ENCODE measurements around the gene FAAP20. TPM values are rescaled to one million over a fixed set of nuclear protein-coding genes. Genes with fewer than 3 reads are reported as not detected.

FAAP20 gene
- total and polyA plus RNA-seq, 2 experiments from 2014 or later = 79.1 to 167 TPM

DNA sequence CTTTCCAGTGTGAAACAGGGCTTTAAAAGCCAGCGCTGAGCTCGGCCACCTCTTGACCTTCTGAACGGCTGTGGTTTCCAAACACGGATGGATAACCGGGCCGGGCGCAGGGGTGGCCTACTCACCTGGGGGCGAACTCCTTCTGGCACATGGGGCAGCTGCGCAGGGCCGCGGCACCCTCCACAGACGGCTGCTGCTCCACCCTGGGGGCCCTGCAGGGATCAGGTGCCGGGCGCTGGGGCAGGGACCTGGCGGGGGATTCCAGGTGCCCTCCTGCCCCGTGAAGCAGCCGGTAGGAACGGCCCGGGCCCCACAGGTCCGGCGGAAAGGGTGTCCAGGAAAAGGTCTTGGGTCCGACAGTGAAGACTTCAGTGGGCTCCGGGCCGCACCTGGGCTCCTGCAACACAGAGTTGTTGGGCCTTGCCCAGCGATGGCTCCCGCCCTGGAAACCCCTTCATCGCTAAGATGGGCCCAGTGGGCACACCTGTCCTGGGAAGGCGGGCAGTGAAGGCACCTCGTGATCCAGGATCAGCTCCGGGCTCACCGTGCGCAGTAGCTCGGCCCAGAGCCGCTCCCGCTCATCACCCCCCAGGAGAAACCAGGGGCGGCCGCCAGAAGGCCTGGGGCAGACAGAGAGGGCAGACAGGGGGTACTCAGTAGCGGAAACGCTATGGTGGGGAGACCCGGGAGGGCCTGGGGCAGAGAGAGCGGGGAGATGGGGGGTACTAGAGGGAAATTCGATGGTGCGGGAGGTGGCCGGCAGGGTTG is 874 bp downstream of the FAAP20 start:
- Histone ChIP-seq H2AFZ (no peak overlapping the region), H3K27me3 (ENCODE audit: insufficient read depth) (no peaks in the 10 kb centered on the region), H3K9me2 (ENCODE audit: insufficient read depth) (no peaks in the 10 kb centered on the region), H3K4me1 (ENCODE audit: insufficient read depth) (peaks cover 12% of the 10 kb centered on the region; the same call in 1 of the 2 replicates), H3F3A (replicated peaks; ENCODE audit: low read depth) (peaks cover 9% of the 10 kb centered on the region), H3K4me2 (peak overlapping the region; percentile 88), H3K36me3 (ENCODE audit: insufficient read depth) (no peaks in the 10 kb centered on the region), H3K79me2 (replicated peaks; ENCODE audit: insufficient read depth) (peaks cover 19% of the 10 kb centered on the region), H3K27ac (ENCODE audit: low read depth) (0 out of 2 replicates have a peak overlapping the region, but pooled peaks have one; percentile 9), H3K4me3 (peak overlapping the region; percentile 70), H4K20me1 (replicated peaks; ENCODE audit: insufficient read depth) (no peaks in the 10 kb centered on the region; the same call in 1 of the 2 replicates)
- ATAC-seq = no peak; the same call in 2 of the 3 replicates
- H3K27ac Mint-ChIP-seq = no peak overlapping the region
- no peaks in the 10 kb centered on the region; the same call in 2 of the 3 replicates for H3K9me3 Mint-ChIP-seq
- H3K4me1 Mint-ChIP-seq = peaks cover 10% of the 10 kb centered on the region
- peaks cover 8% of the 10 kb centered on the region; the same call in 2 of the 3 replicates for H3K36me3 Mint-ChIP-seq (ENCODE audit: low read depth)
- peak; percentile 51 for DNase-seq (ENCODE audit: low spot score)
- peaks cover 8% of the 10 kb centered on the region for H3K27me3 Mint-ChIP-seq (ENCODE audit: insufficient read depth, low read depth, poor library complexity)
- H3K4me3 Mint-ChIP-seq = peak overlapping the region; percentile 77
- TF ChIP-seq POLR2AphosphoS5 (IDR thresholded peaks at IDR 0.05; ENCODE audit: low read depth) = 0 out of 2 replicates have a peak, but pooled peaks have one; percentile 15
- TF ChIP-seq, protein P1, sequence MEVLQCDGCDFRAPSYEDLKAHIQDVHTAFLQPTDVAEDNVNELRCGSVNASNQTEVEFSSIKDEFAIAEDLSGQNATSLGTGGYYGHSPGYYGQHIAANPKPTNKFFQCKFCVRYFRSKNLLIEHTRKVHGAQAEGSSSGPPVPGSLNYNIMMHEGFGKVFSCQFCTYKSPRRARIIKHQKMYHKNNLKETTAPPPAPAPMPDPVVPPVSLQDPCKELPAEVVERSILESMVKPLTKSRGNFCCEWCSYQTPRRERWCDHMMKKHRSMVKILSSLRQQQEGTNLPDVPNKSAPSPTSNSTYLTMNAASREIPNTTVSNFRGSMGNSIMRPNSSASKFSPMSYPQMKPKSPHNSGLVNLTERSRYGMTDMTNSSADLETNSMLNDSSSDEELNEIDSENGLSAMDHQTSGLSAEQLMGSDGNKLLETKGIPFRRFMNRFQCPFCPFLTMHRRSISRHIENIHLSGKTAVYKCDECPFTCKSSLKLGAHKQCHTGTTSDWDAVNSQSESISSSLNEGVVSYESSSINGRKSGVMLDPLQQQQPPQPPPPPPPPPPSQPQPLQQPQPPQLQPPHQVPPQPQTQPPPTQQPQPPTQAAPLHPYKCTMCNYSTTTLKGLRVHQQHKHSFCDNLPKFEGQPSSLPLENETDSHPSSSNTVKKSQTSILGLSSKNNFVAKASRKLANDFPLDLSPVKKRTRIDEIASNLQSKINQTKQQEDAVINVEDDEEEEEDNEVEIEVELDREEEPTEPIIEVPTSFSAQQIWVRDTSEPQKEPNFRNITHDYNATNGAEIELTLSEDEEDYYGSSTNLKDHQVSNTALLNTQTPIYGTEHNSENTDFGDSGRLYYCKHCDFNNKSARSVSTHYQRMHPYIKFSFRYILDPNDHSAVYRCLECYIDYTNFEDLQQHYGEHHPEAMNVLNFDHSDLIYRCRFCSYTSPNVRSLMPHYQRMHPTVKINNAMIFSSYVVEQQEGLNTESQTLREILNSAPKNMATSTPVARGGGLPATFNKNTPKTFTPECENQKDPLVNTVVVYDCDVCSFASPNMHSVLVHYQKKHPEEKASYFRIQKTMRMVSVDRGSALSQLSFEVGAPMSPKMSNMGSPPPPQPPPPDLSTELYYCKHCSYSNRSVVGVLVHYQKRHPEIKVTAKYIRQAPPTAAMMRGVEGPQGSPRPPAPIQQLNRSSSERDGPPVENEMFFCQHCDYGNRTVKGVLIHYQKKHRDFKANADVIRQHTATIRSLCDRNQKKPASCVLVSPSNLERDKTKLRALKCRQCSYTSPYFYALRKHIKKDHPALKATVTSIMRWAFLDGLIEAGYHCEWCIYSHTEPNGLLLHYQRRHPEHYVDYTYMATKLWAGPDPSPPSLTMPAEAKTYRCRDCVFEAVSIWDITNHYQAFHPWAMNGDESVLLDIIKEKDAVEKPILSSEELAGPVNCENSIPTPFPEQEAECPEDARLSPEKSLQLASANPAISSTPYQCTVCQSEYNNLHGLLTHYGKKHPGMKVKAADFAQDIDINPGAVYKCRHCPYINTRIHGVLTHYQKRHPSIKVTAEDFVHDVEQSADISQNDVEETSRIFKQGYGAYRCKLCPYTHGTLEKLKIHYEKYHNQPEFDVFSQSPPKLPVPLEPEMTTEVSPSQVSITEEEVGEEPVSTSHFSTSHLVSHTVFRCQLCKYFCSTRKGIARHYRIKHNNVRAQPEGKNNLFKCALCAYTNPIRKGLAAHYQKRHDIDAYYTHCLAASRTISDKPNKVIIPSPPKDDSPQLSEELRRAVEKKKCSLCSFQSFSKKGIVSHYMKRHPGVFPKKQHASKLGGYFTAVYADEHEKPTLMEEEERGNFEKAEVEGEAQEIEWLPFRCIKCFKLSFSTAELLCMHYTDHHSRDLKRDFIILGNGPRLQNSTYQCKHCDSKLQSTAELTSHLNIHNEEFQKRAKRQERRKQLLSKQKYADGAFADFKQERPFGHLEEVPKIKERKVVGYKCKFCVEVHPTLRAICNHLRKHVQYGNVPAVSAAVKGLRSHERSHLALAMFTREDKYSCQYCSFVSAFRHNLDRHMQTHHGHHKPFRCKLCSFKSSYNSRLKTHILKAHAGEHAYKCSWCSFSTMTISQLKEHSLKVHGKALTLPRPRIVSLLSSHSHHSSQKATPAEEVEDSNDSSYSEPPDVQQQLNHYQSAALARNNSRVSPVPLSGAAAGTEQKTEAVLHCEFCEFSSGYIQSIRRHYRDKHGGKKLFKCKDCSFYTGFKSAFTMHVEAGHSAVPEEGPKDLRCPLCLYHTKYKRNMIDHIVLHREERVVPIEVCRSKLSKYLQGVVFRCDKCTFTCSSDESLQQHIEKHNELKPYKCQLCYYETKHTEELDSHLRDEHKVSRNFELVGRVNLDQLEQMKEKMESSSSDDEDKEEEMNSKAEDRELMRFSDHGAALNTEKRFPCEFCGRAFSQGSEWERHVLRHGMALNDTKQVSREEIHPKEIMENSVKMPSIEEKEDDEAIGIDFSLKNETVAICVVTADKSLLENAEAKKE (CRISPR knock-in tag; IDR thresholded peaks at IDR 0.05) = no peak
